HG02840 (cell line): Measurements from ENCODE around the gene EXOSC9.

Source experiments
- ATAC-seq: cut with Tn5 transposase; IDR thresholded peaks from one replicate; pipeline ENCODE4 v1.9.1; 2021; ENCODE audit warnings: mild to moderate bottlenecking, moderate library complexity, moderate number of reproducible peaks; ENCODE audit not compliant: unreplicated experiment, low FRiP score

EXOSC9 gene

DNA sequence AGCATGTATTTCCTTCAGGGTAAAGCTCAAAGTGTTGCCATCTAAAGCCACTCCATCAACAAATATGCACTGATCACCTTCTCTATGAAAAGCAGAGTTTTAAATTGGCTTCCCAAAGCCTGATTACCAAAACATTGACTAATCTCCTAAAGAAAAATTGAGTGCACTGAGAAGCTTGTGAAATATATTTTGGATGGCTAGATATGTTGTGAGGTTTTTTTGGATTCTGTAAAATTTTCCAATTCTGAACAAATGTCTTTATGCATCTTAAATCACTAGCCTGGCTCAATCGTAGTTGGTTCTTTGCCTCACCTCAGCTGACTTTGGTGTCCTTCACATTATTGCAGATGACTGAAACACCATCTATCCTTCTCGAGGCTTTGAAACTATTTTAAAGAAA lies 14.9 kb upstream of the EXOSC9 start:
- no peak for ATAC-seq

DNA sequence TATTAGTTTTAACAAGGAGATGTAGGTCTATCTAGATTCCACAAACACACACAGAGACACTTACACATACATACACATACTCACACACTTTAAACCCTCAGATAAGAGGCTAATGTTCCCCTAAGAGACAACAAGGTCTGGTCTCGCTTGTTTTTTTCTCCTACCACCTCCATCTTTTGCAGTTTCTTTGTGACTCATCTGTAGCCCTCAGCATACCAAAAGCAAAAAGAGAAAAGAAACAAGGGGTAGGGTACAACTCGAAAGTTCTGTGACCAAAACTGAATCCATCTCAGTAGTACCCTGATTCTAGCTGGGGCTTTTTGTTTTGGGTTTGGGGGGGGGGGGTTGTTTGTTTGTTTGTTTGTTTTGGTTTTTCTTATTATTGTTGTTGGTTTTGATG lies 12.2 kb upstream of the EXOSC9 start:
- peak; percentile 83 for ATAC-seq

DNA sequence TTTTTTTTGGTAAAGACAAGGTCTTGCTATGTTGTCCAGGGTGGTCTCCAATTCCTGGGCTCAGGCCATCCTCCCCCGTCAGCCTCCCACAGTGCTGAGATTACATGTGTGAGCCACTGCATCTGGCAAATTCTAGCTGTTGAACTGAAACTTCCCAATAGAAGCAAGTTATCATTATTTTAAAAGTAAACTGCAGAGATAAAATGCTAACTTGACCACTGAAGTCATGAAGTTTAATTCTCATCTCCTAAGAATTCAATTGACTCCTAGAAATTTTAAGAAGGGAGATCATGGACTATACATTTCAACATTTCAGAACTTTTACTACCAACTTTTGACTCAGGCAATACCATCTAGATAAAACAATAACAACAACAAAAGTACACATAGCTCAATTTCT lies 11.7 kb upstream of the EXOSC9 start:
- no peak for ATAC-seq

GRCh38 chr4:121789960-121790829 lies 10.9 kb upstream of the EXOSC9 start:
- no peak for ATAC-seq

DNA sequence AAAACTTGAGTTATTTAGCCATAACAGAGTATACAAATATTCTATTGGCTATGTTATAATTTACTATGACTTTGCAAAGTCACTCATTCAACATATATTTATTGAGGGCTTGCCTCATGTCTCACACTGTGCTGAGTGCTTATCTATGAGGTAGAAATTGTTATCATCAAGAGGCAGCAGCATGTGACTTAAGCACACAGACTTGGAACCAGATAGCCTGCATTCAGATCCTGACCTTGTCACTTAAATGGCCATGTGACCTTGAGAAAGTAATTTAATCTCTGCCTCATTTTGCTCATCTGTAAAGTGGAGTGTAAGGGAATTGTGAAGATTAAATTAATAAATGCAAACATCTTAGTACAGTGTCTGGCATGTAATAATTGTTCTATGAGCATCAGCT lies 10.1 kb upstream of the EXOSC9 start:
- no peak for ATAC-seq

DNA sequence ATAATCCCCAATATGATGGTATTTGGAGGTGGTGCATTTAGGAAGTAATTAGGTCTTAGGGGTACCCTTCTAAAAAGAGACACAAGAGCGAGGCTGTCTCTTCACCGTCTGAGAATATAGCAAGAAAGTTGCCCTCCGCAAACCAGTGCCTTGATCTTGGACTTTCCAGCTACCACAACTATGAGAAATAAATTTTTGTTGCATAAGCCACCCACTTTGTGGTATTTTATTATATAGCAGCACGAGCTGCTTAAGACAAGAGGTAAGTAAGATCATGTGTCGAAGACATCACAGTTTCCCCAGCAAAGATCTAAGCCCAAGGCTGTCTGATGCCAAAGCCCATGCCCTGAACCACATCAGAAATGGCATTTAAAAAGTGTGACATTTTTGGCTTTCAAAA lies 9.6 kb upstream of the EXOSC9 start:
- ATAC-seq: no peak

DNA sequence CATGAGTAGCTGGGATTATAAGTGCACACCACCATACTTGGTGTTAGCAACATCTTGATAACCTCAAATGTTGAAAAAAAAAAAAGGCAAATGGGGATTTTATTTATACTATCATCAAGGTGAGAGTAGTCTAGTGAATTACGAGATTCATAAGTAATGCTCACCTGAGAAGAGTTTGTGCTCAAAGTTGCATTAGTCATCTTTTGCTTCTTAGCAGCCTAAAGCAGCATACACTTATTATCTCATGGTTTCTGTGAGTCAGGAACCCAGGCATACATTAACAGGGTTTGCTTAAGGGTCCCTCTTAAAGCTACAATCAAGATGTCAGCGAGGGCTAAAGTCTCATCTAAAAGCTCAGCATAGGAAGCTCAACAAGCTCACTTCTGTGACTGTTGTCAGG lies 8.2 kb upstream of the EXOSC9 start:
- no peak for ATAC-seq

GRCh38 chr4:121794505-121795188 lies 6.5 kb upstream of the EXOSC9 start:
- no peak for ATAC-seq

DNA sequence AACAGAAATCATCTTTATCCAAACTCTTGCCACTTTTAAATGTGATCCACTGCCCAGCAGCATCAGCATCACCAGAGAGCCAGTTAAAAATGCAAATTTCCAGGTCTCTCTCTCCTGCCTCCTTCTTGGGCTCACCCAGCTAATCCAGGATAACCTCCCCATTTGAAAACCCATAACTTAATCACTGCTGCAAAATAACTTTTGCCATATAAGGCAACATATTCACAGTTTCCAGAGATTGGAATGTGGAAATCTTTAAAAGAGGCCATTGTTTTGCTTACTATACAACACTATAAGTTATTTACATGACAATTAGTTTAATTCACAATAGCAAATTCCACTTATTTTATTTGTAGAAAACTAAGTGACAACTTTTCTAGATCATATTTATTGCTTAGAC lies 4.8 kb upstream of the EXOSC9 start:
- no peak for ATAC-seq

- ATAC-seq: no peak
These were observed 1.8 kb upstream of the EXOSC9 start for GRCh38 chr4:121799208-121799823.

GRCh38 chr4:121799867-121800501 lies 1.1 kb upstream of the EXOSC9 start:
- ATAC-seq: no peak

- ATAC-seq: peak; percentile 7
These were observed 524 bp upstream of the EXOSC9 start for GRCh38 chr4:121800638-121800960.

DNA sequence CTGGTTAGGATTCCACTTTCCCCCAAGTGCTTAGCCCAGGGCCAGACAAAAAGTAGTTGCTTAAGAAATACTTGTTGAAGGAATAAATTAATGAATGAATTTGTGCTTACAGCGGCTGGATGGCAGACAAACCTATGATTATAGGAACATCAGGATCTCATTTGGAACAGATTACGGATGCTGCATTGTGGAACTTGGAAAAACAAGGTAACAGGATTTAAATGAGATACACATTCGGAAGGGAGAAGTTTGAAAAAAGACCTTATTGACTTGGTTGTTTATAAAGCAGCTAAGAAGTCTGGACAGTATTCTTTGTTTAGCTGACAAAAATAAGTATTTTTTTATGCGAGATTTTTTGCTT lies 572 bp downstream of the EXOSC9 start:
- ATAC-seq: no peak

DNA sequence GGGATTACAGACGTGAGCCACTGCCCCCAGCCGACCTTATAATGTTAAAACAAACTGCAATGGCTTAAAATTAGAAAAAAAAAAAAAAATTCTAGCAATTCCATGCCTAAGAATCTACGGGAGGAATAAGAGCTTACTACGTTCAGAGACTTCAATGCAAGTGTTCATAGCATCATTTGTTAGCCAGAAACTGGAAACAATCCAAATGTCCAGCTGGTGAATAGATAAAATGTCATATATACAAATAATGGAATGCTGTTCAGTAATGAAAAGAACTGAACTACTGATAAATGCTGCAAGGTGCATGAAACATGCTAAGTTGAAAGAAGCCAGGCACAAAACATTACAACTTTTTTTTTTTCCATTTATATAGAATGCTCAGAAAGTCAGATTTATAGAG lies 5.3 kb downstream of the EXOSC9 start:
- ATAC-seq: no peak

DNA sequence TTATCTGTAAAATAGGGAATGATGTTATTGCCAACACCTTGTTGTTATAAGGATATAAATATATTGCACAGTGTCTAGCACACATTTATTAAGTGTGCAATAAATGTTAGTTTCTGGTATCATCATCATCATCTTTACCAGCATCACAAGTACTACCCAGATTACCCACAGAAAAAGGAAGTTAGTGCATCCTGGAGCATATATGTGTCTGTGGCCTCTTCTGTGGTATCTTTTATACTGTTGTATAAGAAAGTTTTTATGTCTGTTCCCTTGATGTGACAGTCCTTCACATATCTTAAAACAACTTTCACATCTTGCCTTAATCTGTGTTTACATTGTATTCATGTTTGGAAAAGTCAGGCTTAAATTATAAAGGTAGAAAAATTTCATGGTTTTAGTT lies 10.0 kb downstream of the EXOSC9 start:
- ATAC-seq: no peak

- ATAC-seq: no peak
These were observed 13.6 kb downstream of the EXOSC9 start for GRCh38 chr4:121814756-121815155.

DNA sequence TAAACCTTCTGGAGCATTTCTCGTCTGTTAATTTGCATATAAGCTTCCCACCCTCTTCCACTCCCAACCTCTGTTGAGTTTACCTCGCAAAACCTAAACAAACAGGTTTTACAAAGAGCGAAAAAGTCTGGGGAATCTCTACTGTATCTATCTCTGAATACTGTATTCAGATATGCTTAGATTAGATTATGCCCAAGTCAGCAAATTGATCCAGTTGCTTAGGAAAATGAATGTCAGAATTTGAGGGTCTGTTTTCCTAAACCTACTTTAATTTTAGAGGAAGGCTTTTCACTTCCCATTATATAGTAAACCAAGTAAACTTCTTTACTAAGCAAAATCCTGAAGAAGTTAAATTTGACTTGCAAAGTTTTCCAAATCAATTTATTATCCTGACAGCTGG lies 15.9 kb downstream of the EXOSC9 start:
- ATAC-seq: no peak

GRCh38 chr4:121817701-121818100 lies 16.6 kb downstream of the EXOSC9 start:
- no peak for ATAC-seq

- ATAC-seq: no peak
These were observed 17.1 kb downstream of the EXOSC9 start for GRCh38 chr4:121818215-121818614.

DNA sequence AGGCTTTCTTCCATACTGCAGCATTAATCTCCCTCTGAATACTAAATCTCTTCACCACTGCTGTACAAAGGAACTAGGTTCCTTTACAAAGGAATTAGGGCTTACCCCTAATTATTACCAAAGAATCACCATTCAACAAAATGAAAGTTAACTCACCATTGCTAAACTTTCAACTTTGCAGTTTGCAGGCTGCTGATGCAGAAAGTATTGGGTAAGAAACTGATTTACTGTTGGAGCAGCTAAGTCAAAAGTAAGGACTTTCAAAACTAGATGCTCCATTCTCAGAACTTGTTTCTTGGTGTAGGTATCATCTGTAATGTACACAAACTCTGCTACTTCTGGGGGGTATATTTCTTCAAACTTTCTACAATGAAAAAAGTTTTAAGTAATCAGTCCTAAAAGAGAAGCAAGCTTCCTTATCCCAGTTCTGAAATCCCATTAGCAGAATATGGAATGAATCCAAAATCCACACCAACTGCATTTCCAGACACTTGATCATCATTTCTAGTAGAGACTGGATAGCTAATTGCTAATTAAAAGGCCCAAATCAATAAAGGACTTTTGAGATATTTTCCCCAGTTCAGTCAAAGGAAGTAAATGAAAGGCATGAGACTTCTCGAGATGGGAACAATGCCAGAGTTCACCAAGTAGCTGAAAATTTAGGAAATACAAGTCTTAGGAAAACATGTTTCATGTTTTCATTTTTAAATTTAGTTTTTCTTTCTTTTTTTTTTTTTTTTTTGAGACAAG lies 18.3 kb downstream of the EXOSC9 start:
- no peak for ATAC-seq

GRCh38 chr4:121822047-121822446 lies 20.9 kb downstream of the EXOSC9 start:
- ATAC-seq: no peak
